Fibroblast of pulmonary artery (primary cell): ENCODE measurements around the gene SCO2.

ENCODE experiments used
- DNase-seq: peaks from one replicate; pipeline ENCODE4 v3.0.0-alpha.2; 2010; ENCODE audit warnings: low read depth
- H3K4me3 ChIP-seq: replicated peaks from 2 replicates; pipeline ENCODE4 v1.5.1; 2011; ENCODE audit warnings: low read depth, mild to moderate bottlenecking, control low read depth, low read length, moderate library complexity
- CTCF ChIP-seq: IDR thresholded peaks from 2 replicates; pipeline ENCODE4 v1.5.1; 2011; ENCODE audit warnings: mild to moderate bottlenecking, control low read depth, low read length, inconsistent platforms; ENCODE audit errors: missing control alignments

Gene SCO2, protein sequence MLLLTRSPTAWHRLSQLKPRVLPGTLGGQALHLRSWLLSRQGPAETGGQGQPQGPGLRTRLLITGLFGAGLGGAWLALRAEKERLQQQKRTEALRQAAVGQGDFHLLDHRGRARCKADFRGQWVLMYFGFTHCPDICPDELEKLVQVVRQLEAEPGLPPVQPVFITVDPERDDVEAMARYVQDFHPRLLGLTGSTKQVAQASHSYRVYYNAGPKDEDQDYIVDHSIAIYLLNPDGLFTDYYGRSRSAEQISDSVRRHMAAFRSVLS

GRCh38 chr22:50525104-50525857 lies at the start of gene SCO2:
Gene SCO2, minus strand, starts transcription at chr22:50525598. Its CDS starts 1,187 bp downstream, at chr22:50524411.
- peak; percentile 98 for DNase-seq

GRCh38 chr22:50574383-50574755 lies 49.0 kb upstream of the SCO2 start:
- no peak for DNase-seq
- H3K4me3 ChIP-seq, result no peak overlapping the region
- no peak for TF ChIP-seq CTCF

More at GRCh38 chr22:50525104-50525857, at the start of gene SCO2:
- no peak for TF ChIP-seq CTCF
- peak within 1 kb of the TSS; percentile 74 for H3K4me3 ChIP-seq

DNA sequence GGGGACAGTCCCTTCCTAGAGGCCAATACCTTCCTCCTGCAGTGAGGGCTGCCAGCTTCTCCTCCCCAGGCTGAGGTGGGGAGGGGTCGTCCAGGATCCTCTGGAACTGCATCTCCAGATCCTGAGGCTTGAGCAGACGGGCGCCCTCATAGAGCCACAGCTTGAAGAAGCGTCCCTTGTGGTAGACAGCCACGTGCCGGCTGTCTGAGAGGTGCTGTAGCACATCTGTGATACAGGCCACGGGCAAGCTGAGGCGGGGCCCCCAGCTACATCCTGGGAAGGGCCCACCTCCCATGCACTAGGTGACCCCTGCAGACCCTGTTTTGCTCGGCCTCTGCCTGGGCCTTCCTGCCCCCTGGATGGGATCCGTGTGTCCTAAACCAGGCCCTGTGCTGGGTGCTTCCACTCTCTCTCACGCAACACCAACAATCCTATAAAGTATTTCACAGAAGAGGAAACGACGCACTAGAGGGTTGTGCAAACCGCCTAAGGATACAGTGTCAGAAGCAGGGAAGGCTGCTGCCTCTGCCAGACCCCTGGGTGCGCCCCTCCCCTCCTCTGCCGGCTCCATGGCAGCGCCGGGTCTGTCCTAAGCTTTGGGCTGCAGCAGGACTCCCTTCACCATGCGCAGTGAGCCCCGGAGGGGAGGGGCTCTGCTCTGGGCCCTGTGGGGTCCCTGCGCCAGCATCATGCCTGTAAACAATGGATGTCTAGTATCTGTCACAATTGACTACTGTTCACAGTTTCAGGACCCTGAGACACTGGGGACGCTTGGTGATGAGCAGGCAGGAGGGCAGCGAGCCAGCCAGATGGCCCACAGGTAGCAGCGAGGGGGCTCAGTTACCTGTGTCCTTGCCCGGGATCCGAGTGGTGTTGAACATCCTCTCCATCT lies 48.3 kb upstream of the SCO2 start:
- no peak for DNase-seq
- H3K4me3 ChIP-seq, result no peak overlapping the region
- TF ChIP-seq CTCF, result no peak

GRCh38 chr22:50572965-50573364 lies 47.6 kb upstream of the SCO2 start:
- H3K4me3 ChIP-seq, result no peak overlapping the region
- TF ChIP-seq CTCF, result no peak

DNA sequence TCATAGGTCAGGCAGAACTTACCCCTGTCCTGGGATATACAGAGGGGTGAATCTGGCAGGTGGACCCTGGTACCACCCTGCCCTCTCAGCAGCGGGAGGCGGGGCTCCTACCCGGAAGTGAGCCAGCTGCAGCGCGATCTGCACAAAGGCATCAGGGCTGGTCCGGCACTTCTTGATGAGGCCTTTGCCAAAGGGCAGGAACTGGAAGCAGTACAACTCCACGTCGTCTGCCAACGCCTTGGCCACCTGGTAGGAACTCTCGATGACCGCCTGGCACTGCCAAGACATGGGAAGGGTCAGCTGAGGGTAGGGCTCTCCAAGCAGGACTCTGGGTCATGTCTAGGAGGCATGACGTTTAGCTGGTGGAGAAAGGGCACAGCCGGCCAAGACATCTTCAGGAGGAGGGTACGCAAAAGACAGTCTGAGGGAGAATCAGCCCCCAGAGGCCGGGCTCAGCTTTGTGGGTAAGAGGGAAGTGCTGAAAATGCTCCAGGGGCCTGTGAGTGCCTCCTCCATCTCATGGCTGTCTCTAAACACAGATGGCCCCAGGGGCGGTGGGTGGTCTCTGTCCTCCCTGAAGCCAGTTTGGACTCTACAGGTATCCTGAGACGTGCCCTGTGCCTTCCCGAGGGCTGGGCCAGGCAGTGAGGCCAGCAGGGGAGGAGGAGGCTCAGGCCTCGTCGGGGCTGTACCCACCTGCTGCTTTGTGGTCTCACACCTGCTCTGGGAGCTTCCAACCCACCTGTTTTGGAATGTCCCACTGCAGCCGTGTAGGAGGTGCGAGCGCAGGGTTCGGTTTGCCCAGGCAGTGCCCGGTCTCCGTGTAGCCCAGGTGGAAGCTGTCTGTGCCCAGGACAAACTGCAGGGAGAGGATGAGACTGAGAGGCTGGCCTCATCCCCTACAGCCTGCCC lies 46.1 kb upstream of the SCO2 start:
- DNase-seq, result no peak
- H3K4me3 ChIP-seq, result no peak overlapping the region
- no peak for TF ChIP-seq CTCF

More at GRCh38 chr22:50572965-50573364, 47.6 kb upstream of the SCO2 start:
- DNase-seq, result no peak

GRCh38 chr22:50570861-50571260 lies 45.5 kb upstream of the SCO2 start:
- no peak for DNase-seq
- no peak overlapping the region for H3K4me3 ChIP-seq
- TF ChIP-seq CTCF, result no peak
